Measurements from ENCODE around the gene ATP7B. TPM values are rescaled to one million over a fixed set of nuclear protein-coding genes. Genes with fewer than 3 reads are reported as not detected.

The ATP7B gene
- total RNA-seq, 4 donors from 2014 or later = 2.0 to 8.3 (median 5.1) TPM

DNA sequence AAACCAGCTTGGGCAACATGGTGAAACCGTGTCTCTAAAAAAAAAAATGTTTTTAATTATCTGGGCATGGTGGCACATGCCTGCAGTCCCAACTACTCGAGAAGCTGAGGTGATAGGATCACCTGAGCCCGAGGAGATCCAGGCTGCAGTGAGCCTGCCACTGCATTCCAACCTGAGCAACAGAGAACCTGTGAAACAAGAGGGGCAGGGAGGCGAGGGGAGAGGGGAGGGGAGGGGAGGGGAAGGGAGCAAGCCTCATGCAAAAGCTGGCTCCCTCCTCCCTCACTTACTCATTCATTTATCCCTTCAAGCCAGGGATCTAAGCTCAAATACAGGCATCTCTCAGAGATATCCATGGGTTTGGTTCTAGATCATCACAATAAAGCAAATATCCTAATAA lies 8.9 kb downstream of the ATP7B start:
- TF ChIP-seq, protein P1, sequence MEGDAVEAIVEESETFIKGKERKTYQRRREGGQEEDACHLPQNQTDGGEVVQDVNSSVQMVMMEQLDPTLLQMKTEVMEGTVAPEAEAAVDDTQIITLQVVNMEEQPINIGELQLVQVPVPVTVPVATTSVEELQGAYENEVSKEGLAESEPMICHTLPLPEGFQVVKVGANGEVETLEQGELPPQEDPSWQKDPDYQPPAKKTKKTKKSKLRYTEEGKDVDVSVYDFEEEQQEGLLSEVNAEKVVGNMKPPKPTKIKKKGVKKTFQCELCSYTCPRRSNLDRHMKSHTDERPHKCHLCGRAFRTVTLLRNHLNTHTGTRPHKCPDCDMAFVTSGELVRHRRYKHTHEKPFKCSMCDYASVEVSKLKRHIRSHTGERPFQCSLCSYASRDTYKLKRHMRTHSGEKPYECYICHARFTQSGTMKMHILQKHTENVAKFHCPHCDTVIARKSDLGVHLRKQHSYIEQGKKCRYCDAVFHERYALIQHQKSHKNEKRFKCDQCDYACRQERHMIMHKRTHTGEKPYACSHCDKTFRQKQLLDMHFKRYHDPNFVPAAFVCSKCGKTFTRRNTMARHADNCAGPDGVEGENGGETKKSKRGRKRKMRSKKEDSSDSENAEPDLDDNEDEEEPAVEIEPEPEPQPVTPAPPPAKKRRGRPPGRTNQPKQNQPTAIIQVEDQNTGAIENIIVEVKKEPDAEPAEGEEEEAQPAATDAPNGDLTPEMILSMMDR (IDR thresholded peaks at IDR 0.05) = no peak
- no peak for TF ChIP-seq EP300 (IDR thresholded peaks at IDR 0.05)
- no peak for TF ChIP-seq POLR2A (IDR thresholded peaks at IDR 0.05)
- no peak for TF ChIP-seq POLR2AphosphoS5 (IDR thresholded peaks at IDR 0.05)
- whole genome bisulfite sequencing = 56% methylated on average over 4 of the region's 4 CpGs
- Histone ChIP-seq H3K4me1 (peaks cover 9% of the 10 kb centered on the region), H3K36me3 (no peaks in the 10 kb centered on the region), H3K4me3 (no peak overlapping the region), H3K27ac (no peak overlapping the region), H3K27me3 (no peaks in the 10 kb centered on the region), H3K9me3 (no peaks in the 10 kb centered on the region)
- no peak for DNase-seq (ENCODE audit: low spot score in 2 of 2)

DNA sequence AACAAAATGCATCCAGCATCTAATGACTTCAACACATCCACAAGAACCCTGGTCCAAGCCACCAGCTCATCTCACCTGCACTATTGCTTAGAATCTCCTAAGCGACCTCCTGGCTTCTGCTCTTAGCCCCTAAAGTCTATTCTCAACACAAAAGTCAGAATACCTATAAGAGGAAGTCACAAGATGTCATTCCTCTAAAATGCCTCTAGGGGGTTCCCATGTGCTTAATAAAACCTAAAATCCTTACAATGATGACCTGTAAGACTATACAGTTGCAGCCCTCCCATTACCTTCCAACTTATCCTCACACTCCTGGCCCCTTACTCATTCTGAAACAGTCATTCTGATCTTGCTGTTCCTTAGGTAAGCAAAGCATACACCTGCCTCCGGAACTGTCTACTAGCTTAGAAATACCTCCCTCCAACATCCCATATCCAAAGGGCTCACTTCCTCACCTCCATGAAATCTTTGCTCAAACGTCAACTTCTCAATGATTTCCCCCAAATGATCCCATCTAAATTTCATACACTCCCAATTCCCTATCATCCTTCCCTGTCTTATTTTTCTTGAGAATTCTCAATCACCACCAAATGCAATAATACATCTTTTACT lies 10.0 kb downstream of the ATP7B start:
- TF ChIP-seq EP300 (IDR thresholded peaks at IDR 0.05) (no peak), POLR2AphosphoS5 (IDR thresholded peaks at IDR 0.05) (no peak), POLR2A (IDR thresholded peaks at IDR 0.05) (no peak)
- TF ChIP-seq, protein P1 (IDR thresholded peaks at IDR 0.05) = peak; percentile 30 to 54
- Histone ChIP-seq H3K27ac (no peak overlapping the region), H3K27me3 (no peaks in the 10 kb centered on the region), H3K4me1 (peaks cover 11% of the 10 kb centered on the region), H3K9me3 (no peaks in the 10 kb centered on the region), H3K36me3 (no peaks in the 10 kb centered on the region), H3K4me3 (no peak overlapping the region)
- DNase-seq (ENCODE audit: low spot score in 2 of 2) = no peak
- 58% methylated on average over 3 of the region's 3 CpGs for WGBS

DNA sequence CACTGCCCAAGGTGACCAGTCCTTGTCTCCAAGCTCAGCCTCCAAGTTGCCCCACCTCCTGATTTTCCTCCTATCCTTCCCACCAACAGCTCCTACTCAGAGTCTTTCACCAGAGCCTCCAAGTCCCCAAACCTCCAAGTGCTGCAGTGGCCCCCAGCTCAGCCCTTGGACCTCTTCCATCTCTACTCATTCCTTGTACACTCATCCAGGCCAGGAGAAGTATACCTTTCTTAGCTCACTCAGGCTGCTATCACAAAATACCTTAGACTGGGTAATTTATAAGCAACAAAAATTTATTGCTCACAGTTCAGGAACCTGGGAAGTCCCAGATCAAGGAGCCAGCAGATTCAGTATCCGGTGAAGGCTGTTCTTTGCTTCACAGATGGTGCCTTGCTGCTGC lies 11.3 kb downstream of the ATP7B start:
- WGBS = 62% methylated on average over 1 of the region's 1 CpG
- Histone ChIP-seq H3K27ac (no peak overlapping the region), H3K4me3 (no peak overlapping the region), H3K27me3 (no peaks in the 10 kb centered on the region), H3K36me3 (no peaks in the 10 kb centered on the region), H3K4me1 (peaks cover 23% of the 10 kb centered on the region), H3K9me3 (no peaks in the 10 kb centered on the region)
- TF ChIP-seq POLR2A (IDR thresholded peaks at IDR 0.05) (no peak), POLR2AphosphoS5 (IDR thresholded peaks at IDR 0.05) (no peak), EP300 (IDR thresholded peaks at IDR 0.05) (no peak)
- no peak for DNase-seq (ENCODE audit: low spot score in 2 of 2)

DNA sequence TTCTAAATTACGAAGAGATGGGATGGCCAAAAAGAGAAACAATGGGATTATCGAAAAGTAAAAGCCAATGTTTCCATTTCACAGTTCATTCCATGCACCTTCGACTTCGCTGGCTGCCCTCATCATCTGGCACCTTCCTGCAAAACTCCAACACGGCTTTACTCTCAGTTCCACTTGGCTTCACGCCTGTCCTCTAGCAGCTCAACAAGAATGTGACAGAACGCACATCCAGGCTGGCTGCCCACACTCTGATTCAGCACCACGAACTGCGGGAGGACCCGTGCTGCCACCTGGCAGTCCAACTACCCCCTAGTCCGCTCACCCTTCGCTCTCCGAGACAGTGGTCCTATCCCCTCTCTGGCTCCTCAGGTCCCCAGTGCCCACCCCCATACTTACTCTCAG lies 11.7 kb downstream of the ATP7B start:
- Histone ChIP-seq H3K4me3 (no peak overlapping the region), H3K27me3 (no peaks in the 10 kb centered on the region), H3K36me3 (no peaks in the 10 kb centered on the region), H3K9me3 (no peaks in the 10 kb centered on the region), H3K4me1 (peaks cover 23% of the 10 kb centered on the region), H3K27ac (no peak overlapping the region)
- WGBS = 50% methylated on average over 13 of the region's 13 CpGs
- TF ChIP-seq POLR2A (IDR thresholded peaks at IDR 0.05) (no peak), POLR2AphosphoS5 (IDR thresholded peaks at IDR 0.05) (no peak), EP300 (IDR thresholded peaks at IDR 0.05) (no peak)
- TF ChIP-seq, protein P1 (IDR thresholded peaks at IDR 0.05) = no peak
- no peak for DNase-seq (ENCODE audit: low spot score in 2 of 2)

DNA sequence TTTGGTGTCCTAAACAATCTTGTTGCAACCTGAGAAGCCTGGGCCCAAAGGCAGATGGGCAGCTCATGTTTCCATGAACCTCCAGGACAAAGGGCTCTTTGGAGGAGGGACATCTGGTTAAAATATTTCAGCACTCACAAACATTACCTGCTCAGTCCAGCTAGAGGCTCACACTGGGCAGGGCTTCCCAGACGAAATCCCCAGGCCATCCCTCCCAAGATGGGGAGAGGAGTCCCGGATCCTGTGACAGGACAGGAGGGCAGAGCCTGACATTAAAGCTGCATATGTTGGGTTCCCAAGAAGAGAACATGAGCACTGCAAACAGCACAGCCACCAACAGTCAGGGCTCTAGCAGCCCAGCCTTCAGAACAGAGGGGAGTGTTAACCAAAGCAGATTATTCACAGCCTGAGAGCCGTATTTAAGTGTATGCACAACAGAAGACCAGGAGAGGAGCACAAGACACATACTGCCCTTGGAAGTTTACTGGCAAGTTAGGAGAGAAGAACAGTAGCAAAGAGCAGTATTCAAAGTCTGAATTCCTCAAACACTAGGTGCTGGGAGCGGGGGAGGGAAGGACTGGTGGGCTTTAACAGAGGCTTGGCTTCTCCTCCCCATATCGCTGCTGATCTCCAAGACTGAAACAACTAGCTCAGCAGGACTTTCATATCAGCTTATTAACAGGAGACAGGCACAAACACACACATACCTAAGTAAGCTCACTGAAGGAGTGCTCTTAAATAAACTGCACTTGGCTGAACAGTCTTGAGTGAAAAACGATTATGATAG lies 12.3 kb downstream of the ATP7B start:
- Histone ChIP-seq H3K27ac (no peak overlapping the region), H3K9me3 (no peaks in the 10 kb centered on the region), H3K4me3 (no peak overlapping the region), H3K4me1 (peaks cover 23% of the 10 kb centered on the region), H3K36me3 (no peaks in the 10 kb centered on the region), H3K27me3 (no peaks in the 10 kb centered on the region)
- DNase-seq (ENCODE audit: low spot score in 2 of 2) = no peak
- TF ChIP-seq POLR2A (IDR thresholded peaks at IDR 0.05) = no peak
- no peak for TF ChIP-seq POLR2AphosphoS5 (IDR thresholded peaks at IDR 0.05)
- TF ChIP-seq, protein P1 (IDR thresholded peaks at IDR 0.05) = no peak
- no peak for TF ChIP-seq EP300 (IDR thresholded peaks at IDR 0.05)
- WGBS = 48% methylated on average over 6 of the region's 6 CpGs
